ENCODE results near the gene SPNS2. TPM values are rescaled to one million over a fixed set of nuclear protein-coding genes. Genes with fewer than 3 reads are reported as not detected.

SPNS2 gene
- total RNA-seq, 1 experiment from 2014 or later: 1.9 TPM

- no peak for TF ChIP-seq REST (IDR thresholded peaks at IDR 0.05; ENCODE audit: insufficient read depth in 1 of 2, low read depth in 2 of 2, low read length in 1 of 2)
- no peak for TF ChIP-seq POLR2AphosphoS5 (IDR thresholded peaks at IDR 0.05; ENCODE audit: low read depth, low read length)
- no peak for TF ChIP-seq TCF7L2 (IDR thresholded peaks at IDR 0.05; ENCODE audit: low read depth, low read length)
- no peak for TF ChIP-seq SIN3A (IDR thresholded peaks at IDR 0.05; ENCODE audit: borderline replicate concordance, insufficient read depth, low read depth, low read length)
- no peak for TF ChIP-seq CTCF (IDR thresholded peaks at IDR 0.05)
- H3K27me3 ChIP-seq (ENCODE audit: control insufficient read depth, insufficient read depth, low read length): no peaks in the 10 kb centered on the region
- BruUV-seq (replicated peaks): no TSS peak
- H3K9me3 ChIP-seq (ENCODE audit: control insufficient read depth, insufficient read depth, low read depth, low read length): no peaks in the 10 kb centered on the region
- POLR2A ChIA-PET: no interaction called here
- no peak overlapping the region for H3K27ac ChIP-seq (ENCODE audit: low read length)
- H3K4me1 ChIP-seq (ENCODE audit: control insufficient read depth, insufficient read depth, low read length): peaks cover 6% of the 10 kb centered on the region
- in situ Hi-C loops (cut with HindIII; ENCODE audit: low pct_unique_long_range_greater_than_20kb, low sequenced_read_pairs): no loop called here
- intact Hi-C loops (cut with micrococcal nuclease; ENCODE audit: unreplicated experiment): no loop called here
- no peak overlapping the region for H3K4me3 ChIP-seq (ENCODE audit: low read depth in 2 of 2, low read length in 2 of 2)
- no peaks in the 10 kb centered on the region for H3K36me3 ChIP-seq (ENCODE audit: control insufficient read depth, insufficient read depth, low read length)
- ATAC-seq (no peak), DNase-seq (ENCODE audit: low read depth, low spot score) (no peak)
- CTCF ChIA-PET: interaction anchor here (0.7 kb wide), 1 partner anchor 8 kb away, joined by 3 read pairs; no protein-coding TSS in a partner anchor
Measured at GRCh38 chr17:4482338-4483011, 16.2 kb upstream of the SPNS2 start.

GRCh38 chr17:4483012-4483840 lies 15.5 kb upstream of the SPNS2 start:
- no peak overlapping the region for H3K27ac ChIP-seq (ENCODE audit: low read length)
- CTCF ChIA-PET: interaction anchor here (0.7 kb wide), 1 partner anchor 7 kb away, joined by 3 read pairs; no protein-coding TSS in a partner anchor
- DNase-seq (ENCODE audit: low read depth, low spot score): peak; percentile 56
- no TSS peak for BruUV-seq (replicated peaks)
- H3K36me3 ChIP-seq (ENCODE audit: control insufficient read depth, insufficient read depth, low read length): no peaks in the 10 kb centered on the region
- H3K4me3 ChIP-seq (ENCODE audit: low read depth in 2 of 2, low read length in 2 of 2): no peak overlapping the region
- H3K4me1 ChIP-seq (ENCODE audit: control insufficient read depth, insufficient read depth, low read length): peaks cover 6% of the 10 kb centered on the region
- POLR2A ChIA-PET: no interaction called here
- no peaks in the 10 kb centered on the region for H3K27me3 ChIP-seq (ENCODE audit: control insufficient read depth, insufficient read depth, low read length)
- no peaks in the 10 kb centered on the region for H3K9me3 ChIP-seq (ENCODE audit: control insufficient read depth, insufficient read depth, low read depth, low read length)
- ATAC-seq: peak; percentile 73
- in situ Hi-C loops (cut with HindIII; ENCODE audit: low pct_unique_long_range_greater_than_20kb, low sequenced_read_pairs): no loop called here
- intact Hi-C loops (cut with micrococcal nuclease; ENCODE audit: unreplicated experiment): no loop called here
- TF ChIP-seq REST (IDR thresholded peaks at IDR 0.05; ENCODE audit: insufficient read depth in 1 of 2, low read depth in 2 of 2, low read length in 1 of 2): no peak
- TF ChIP-seq POLR2AphosphoS5 (IDR thresholded peaks at IDR 0.05; ENCODE audit: low read depth, low read length): no peak
- TF ChIP-seq TCF7L2 (IDR thresholded peaks at IDR 0.05; ENCODE audit: low read depth, low read length): no peak
- TF ChIP-seq CTCF (IDR thresholded peaks at IDR 0.05): no peak
- no peak for TF ChIP-seq SIN3A (IDR thresholded peaks at IDR 0.05; ENCODE audit: borderline replicate concordance, insufficient read depth, low read depth, low read length)

Data from Panc1 (cell line).